Measurements from ENCODE around the gene CD86.

CD86 gene, protein sequence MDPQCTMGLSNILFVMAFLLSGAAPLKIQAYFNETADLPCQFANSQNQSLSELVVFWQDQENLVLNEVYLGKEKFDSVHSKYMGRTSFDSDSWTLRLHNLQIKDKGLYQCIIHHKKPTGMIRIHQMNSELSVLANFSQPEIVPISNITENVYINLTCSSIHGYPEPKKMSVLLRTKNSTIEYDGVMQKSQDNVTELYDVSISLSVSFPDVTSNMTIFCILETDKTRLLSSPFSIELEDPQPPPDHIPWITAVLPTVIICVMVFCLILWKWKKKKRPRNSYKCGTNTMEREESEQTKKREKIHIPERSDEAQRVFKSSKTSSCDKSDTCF

DNA sequence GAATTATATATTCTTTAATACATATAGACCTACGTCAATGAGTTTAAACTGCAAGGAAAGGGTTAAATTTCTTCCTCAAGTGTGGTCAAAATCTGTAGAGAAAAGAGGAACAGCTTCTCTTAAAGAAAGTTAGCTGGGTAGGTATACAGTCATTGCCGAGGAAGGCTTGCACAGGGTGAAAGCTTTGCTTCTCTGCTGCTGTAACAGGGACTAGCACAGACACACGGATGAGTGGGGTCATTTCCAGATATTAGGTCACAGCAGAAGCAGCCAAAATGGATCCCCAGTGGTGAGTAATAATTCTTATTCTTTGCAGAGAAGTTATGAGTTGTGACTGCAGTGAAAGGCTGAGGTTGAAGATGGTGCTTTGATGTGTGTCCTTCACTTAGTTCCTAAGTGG, at the start of gene CD86:
CD86 (plus strand) TSS at position 148 of the 400 bp plus-strand sequence; CDS start at position 276, 128 bp downstream.
- TF ChIP-seq, protein P1, sequence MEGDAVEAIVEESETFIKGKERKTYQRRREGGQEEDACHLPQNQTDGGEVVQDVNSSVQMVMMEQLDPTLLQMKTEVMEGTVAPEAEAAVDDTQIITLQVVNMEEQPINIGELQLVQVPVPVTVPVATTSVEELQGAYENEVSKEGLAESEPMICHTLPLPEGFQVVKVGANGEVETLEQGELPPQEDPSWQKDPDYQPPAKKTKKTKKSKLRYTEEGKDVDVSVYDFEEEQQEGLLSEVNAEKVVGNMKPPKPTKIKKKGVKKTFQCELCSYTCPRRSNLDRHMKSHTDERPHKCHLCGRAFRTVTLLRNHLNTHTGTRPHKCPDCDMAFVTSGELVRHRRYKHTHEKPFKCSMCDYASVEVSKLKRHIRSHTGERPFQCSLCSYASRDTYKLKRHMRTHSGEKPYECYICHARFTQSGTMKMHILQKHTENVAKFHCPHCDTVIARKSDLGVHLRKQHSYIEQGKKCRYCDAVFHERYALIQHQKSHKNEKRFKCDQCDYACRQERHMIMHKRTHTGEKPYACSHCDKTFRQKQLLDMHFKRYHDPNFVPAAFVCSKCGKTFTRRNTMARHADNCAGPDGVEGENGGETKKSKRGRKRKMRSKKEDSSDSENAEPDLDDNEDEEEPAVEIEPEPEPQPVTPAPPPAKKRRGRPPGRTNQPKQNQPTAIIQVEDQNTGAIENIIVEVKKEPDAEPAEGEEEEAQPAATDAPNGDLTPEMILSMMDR (IDR thresholded peaks at IDR 0.05; ENCODE audit: low read depth, low read length) = no peak
- DNase-seq (ENCODE audit: extremely low read depth, low read depth) = no peak

DNA sequence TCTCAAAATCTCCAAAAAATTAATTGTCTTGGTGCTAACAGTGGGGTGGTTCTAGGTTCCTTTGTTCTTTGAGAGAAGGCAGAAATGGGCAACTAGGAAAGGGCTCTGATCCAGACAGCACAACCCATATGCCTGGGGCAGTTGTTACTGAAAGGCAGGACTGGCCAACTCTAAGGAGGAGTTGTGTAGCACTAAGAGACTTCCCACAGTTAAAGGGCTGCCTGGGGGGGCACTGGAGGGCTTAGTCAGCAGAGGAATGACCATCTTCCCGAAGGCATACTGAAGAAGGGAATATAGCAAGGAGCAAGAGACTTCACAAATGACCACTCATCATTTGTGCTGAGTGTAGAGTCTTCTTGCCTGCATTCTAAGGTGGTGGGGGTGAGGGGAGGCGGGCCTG, 48.9 kb upstream of the CD86 start:
- no peak for DNase-seq (ENCODE audit: extremely low read depth, low read depth)
- TF ChIP-seq, protein P1 (IDR thresholded peaks at IDR 0.05; ENCODE audit: low read depth, low read length) = no peak

DNA sequence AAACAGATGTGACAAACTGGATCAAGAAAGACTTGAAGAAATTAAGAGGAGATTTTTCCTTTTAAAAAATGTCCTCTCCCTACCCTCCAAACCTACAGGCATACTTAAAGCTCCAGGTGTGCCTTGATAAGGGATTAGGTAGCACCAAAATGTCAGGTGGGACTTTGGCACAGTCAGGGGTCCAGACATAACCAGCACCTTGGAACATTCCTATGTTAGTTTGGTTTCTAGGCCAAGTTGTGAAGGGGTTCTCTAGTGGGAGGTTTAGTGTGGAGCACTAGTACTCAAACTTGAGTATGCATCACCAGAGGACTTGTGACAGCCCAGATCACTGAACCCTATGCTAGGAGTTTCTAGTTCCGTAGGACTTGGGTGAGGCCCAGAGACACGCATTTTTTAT, 47.0 kb upstream of the CD86 start:
- no peak for DNase-seq (ENCODE audit: extremely low read depth, low read depth)
- TF ChIP-seq, protein P1 (IDR thresholded peaks at IDR 0.05; ENCODE audit: low read depth, low read length) = no peak

DNA sequence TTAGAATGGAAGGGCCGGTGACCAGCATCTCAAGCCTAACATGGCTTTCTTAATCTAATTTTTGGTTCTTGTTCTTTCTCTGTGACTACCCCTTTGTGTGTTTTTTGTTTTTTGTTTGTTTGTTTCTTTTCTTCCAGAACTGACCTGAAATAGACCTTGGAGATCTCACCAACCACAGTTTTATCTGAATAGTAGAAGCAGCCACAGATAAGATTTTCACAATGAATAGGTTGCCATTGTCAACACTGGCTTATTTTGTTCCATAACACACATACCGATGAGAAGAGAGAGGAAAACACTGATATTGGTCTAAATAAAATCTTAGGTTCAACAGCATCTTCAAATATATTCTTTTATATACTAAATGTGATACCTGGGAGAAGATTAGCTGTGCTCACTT, 44.7 kb upstream of the CD86 start:
- no peak for DNase-seq (ENCODE audit: extremely low read depth, low read depth)
- TF ChIP-seq, protein P1 (IDR thresholded peaks at IDR 0.05; ENCODE audit: low read depth, low read length) = no peak

DNA sequence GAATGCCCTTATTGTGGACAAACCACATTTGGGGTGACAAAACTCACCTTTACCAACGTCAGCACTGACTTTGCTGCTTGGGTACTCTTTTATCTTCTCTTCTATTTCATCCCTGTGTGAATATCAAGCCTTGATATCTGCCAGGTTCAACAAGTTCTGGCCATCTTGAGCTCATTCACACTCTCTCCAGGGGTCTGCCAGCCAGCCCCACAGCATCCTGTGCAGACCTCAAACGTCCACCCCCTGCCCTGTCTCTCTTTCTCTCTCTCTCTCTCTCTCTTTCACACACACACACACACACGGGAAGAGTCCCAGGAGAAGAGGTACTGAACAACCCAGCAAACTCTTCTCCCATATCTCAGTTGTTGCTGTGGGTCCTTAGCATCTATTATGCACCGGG, 43.8 kb upstream of the CD86 start:
- TF ChIP-seq, protein P1 (IDR thresholded peaks at IDR 0.05; ENCODE audit: low read depth, low read length) = no peak
- no peak for DNase-seq (ENCODE audit: extremely low read depth, low read depth)

DNA sequence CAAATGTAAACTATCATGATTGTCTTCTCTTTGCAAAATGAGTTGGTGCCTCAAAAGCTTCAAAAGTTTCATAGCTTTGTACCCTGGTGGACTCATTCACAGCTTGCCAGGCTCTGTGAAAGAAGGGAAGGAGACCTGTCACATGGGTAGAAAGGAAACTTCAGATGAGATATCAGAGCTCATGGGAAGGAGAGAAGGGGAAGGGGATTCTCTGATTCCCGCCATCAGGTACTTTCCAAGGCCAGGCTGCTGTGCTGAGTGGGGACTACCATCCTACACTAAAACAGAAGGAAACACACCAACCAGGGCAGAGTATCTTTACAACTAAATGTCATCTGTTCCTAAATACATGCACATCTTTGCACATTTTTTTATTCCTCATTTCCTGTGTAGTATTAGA, 42.3 kb upstream of the CD86 start:
- DNase-seq (ENCODE audit: extremely low read depth, low read depth) = no peak
- TF ChIP-seq, protein P1 (IDR thresholded peaks at IDR 0.05; ENCODE audit: low read depth, low read length) = no peak

DNA sequence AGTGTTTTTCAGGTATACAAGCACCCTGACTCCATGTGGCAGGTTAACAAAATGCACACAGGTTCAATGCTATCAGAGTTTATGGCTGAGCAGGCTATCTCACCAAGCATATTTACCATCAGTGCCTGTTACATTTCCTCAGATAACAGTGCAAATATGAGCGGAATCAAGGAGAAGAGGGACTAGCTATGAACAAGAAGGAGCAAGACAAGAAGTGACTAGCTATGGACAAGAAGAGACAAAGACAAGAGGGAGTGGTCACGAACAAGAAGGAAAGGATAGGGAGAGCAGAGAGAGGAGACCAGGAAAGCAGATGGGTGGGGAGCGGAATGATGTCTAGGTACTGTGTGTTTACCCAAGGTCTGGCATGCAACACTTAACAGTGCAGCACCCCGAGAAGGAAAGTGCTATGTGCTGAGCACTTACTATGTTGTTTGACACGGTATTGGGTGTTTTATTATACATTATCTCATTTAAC, 41.7 kb upstream of the CD86 start:
- TF ChIP-seq, protein P1 (IDR thresholded peaks at IDR 0.05; ENCODE audit: low read depth, low read length) = no peak
- DNase-seq (ENCODE audit: extremely low read depth, low read depth) = no peak
